OCI-LY7 (cell line): ENCODE data around the gene NLRP11.
"Not testable (repeated sequence)": the region's sequence is repeated elsewhere in the genome, so short reads cannot be mapped to it uniquely, and the experiment has no call there.

ENCODE experiments used
- EZH2phosphoT487 ChIP-seq: fragments of 200-600 bp; sonication (generic); IDR thresholded peaks from 2 replicates; pipeline ENCODE4 v1.6.1; 2018; ENCODE audit warnings: low read depth, borderline replicate concordance, mild to moderate bottlenecking, mixed run types, antibody characterized with exemption, low read length, moderate library complexity, mixed read lengths
- TF ChIP-seq, protein P1 (sequence below): fragments of 200-600 bp; sonication (generic); conservative IDR thresholded peaks from 2 replicates; pipeline ENCODE4 v1.5.1; 2014; ENCODE audit warnings: mild to moderate bottlenecking, antibody characterized with exemption, low read length, moderate library complexity, mixed read lengths

DNA sequence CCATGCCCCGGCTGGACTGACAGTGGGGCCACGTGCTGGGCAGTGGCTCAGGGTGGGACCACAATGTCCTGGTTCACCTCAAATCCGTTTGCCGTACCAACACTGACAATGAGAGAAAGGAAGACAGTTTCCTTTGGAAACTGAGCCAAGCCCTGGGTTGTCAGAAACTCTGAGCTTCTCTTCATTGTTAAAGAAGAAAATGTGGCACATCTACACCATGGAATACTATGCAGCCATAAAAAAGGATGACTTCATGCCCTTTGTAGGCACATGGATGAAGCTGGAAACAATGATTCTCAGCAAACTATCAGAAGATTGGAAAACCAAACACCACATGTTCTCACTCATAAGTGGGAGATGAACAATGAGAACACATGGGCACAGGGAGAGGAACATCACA is 75.0 kb downstream of the NLRP11 start:
- TF ChIP-seq, protein P1, sequence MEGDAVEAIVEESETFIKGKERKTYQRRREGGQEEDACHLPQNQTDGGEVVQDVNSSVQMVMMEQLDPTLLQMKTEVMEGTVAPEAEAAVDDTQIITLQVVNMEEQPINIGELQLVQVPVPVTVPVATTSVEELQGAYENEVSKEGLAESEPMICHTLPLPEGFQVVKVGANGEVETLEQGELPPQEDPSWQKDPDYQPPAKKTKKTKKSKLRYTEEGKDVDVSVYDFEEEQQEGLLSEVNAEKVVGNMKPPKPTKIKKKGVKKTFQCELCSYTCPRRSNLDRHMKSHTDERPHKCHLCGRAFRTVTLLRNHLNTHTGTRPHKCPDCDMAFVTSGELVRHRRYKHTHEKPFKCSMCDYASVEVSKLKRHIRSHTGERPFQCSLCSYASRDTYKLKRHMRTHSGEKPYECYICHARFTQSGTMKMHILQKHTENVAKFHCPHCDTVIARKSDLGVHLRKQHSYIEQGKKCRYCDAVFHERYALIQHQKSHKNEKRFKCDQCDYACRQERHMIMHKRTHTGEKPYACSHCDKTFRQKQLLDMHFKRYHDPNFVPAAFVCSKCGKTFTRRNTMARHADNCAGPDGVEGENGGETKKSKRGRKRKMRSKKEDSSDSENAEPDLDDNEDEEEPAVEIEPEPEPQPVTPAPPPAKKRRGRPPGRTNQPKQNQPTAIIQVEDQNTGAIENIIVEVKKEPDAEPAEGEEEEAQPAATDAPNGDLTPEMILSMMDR, result not testable (repeated sequence)
- not testable (repeated sequence) for TF ChIP-seq EZH2phosphoT487
